Measurements from ENCODE around the gene ARL2. TPM values are rescaled to one million over a fixed set of nuclear protein-coding genes. Genes with fewer than 3 reads are reported as not detected.

ARL2 gene
- total RNA-seq, 2 experiments from 2014 or later = 58.5 to 59.4 TPM

GRCh38 chr11:65035579-65035978 lies 21.6 kb downstream of the ARL2 start:
- ChIA-PET POLR2A (interaction anchor here (1.0 to 2.0 kb wide), 2 partner anchors 9 to 23 kb away, joined by 3 to 4 read pairs; partner anchors contain the start of genes NAALADL1 and SNX15), CTCF (no interaction called here)
- Mint-ChIP-seq H3K27ac (no peak overlapping the region), H3K27me3 (no peaks in the 10 kb centered on the region), H3K9me3 (no peaks in the 10 kb centered on the region), H3K36me3 (ENCODE audit: low read depth) (peaks cover 14% of the 10 kb centered on the region), H3K4me1 (peaks cover 8% of the 10 kb centered on the region), H3K4me3 (no peak overlapping the region)
- no peak for DNase-seq

- no peaks in the 10 kb centered on the region for H3K9me3 Mint-ChIP-seq
- H3K36me3 Mint-ChIP-seq (ENCODE audit: low read depth) = peaks cover 14% of the 10 kb centered on the region
- H3K4me3 Mint-ChIP-seq = no peak overlapping the region
- DNase-seq = no peak
- H3K4me1 Mint-ChIP-seq = peaks cover 15% of the 10 kb centered on the region
- ChIA-PET CTCF (no interaction called here), POLR2A (interaction anchor here (1.2 to 2.0 kb wide), 3 partner anchors 8 to 46 kb away, joined by 3 to 4 read pairs (median 3); partner anchors contain the start of gene SNX15)
- H3K27me3 Mint-ChIP-seq = no peaks in the 10 kb centered on the region
- H3K27ac Mint-ChIP-seq = no peak overlapping the region
These were observed 23.0 kb downstream of the ARL2 start for GRCh38 chr11:65036931-65037330.

- Mint-ChIP-seq H3K4me1 (peaks cover 39% of the 10 kb centered on the region), H3K9me3 (no peaks in the 10 kb centered on the region), H3K4me3 (peak overlapping the region; percentile 90), H3K36me3 (ENCODE audit: low read depth) (peaks cover 36% of the 10 kb centered on the region), H3K27me3 (no peaks in the 10 kb centered on the region), H3K27ac (peak overlapping the region; percentile 97)
- no peak for DNase-seq
- ChIA-PET POLR2A (interaction anchor here (0.6 to 4.8 kb wide), 35 partner anchors 9 to 723 kb away, joined by 3 to 51 read pairs (median 4); partner anchors contain the start of genes ARL2, CDCA5, FAU and MAJIN), CTCF (interaction anchor here (0.7 to 3.6 kb wide), 8 partner anchors 10 to 192 kb away, joined by 3 to 25 read pairs (median 4); partner anchors contain the start of genes ARL2, SNX15 and TM7SF2)
These were observed 26.5 kb downstream of the ARL2 start for GRCh38 chr11:65040520-65040846.

- CTCF ChIA-PET = interaction anchor here (0.7 to 3.6 kb wide), 8 partner anchors 12 to 193 kb away, joined by 3 to 25 read pairs (median 4); partner anchors contain the start of genes ARL2, CDCA5, SNX15 and ZFPL1
- DNase-seq = peak; percentile 95
- Mint-ChIP-seq H3K27me3 (no peaks in the 10 kb centered on the region), H3K36me3 (ENCODE audit: low read depth) (peaks cover 36% of the 10 kb centered on the region), H3K4me3 (peak within 1 kb of the TSS; percentile 91), H3K27ac (peak within 1 kb of the TSS; percentile 97), H3K9me3 (no peaks in the 10 kb centered on the region), H3K4me1 (peaks cover 41% of the 10 kb centered on the region)
- POLR2A ChIA-PET = interaction anchor here (0.7 to 4.8 kb wide), 38 partner anchors 9 to 724 kb away, joined by 3 to 51 read pairs (median 4); partner anchors contain the start of genes ARL2, CDCA5, FAU and MAJIN
These were observed 27.1 kb downstream of the ARL2 start, which contains the start of gene SAC3D1 for GRCh38 chr11:65040847-65041622. SAC3D1 (plus strand) TSS chr11:65041210; CDS start chr11:65041293, 83 bp downstream.

GRCh38 chr11:65042891-65043290 lies 28.9 kb downstream of the ARL2 start:
- H3K4me3 Mint-ChIP-seq = peak overlapping the region; percentile 91
- no peak overlapping the region for H3K27ac Mint-ChIP-seq
- no peaks in the 10 kb centered on the region for H3K27me3 Mint-ChIP-seq
- H3K9me3 Mint-ChIP-seq = no peaks in the 10 kb centered on the region
- peaks cover 37% of the 10 kb centered on the region for H3K36me3 Mint-ChIP-seq (ENCODE audit: low read depth)
- POLR2A ChIA-PET = interaction anchor here (1.0 to 4.8 kb wide), 3 partner anchors 16 to 219 kb away, joined by 4 to 51 read pairs (median 43); partner anchors contain the start of genes CDCA5, POLA2, SNX15 and ZFPL1
- no peak for DNase-seq
- H3K4me1 Mint-ChIP-seq = peaks cover 57% of the 10 kb centered on the region
- CTCF ChIA-PET = interaction anchor here (0.9 kb wide), 1 partner anchor 67 kb away, joined by 3 read pairs; no protein-coding TSS in a partner anchor

- ChIA-PET POLR2A (interaction anchor here (4.8 kb wide), 1 partner anchor 17 kb away, joined by 51 read pairs; the partner anchor contains the start of gene SNX15), CTCF (no interaction called here)
These were observed 30.0 kb downstream of the ARL2 start for GRCh38 chr11:65043881-65044501.

GRCh38 chr11:65045061-65045460 lies 31.1 kb downstream of the ARL2 start:
- H3K27ac Mint-ChIP-seq = no peak overlapping the region
- H3K4me1 Mint-ChIP-seq = peaks cover 53% of the 10 kb centered on the region
- DNase-seq = no peak
- H3K36me3 Mint-ChIP-seq (ENCODE audit: low read depth) = peaks cover 28% of the 10 kb centered on the region
- no peaks in the 10 kb centered on the region for H3K9me3 Mint-ChIP-seq
- POLR2A ChIA-PET = interaction anchor here (0.9 to 1.4 kb wide), 3 partner anchors 16 to 38 kb away, joined by 3 to 4 read pairs (median 4); partner anchors contain the start of gene ARL2
- CTCF ChIA-PET = no interaction called here
- no peaks in the 10 kb centered on the region for H3K27me3 Mint-ChIP-seq
- H3K4me3 Mint-ChIP-seq = no peak overlapping the region

More at GRCh38 chr11:65043881-65044501, 30.0 kb downstream of the ARL2 start:
- Mint-ChIP-seq H3K36me3 (ENCODE audit: low read depth) (peaks cover 31% of the 10 kb centered on the region), H3K9me3 (no peaks in the 10 kb centered on the region), H3K27me3 (no peaks in the 10 kb centered on the region), H3K4me1 (peaks cover 57% of the 10 kb centered on the region), H3K4me3 (no peak overlapping the region), H3K27ac (no peak overlapping the region)
- no peak for DNase-seq

GRCh38 chr11:65045728-65046127 lies 31.8 kb downstream of the ARL2 start:
- Mint-ChIP-seq H3K9me3 (no peaks in the 10 kb centered on the region), H3K36me3 (ENCODE audit: low read depth) (peaks cover 28% of the 10 kb centered on the region), H3K27me3 (no peaks in the 10 kb centered on the region), H3K27ac (peak overlapping the region; percentile 26), H3K4me3 (no peak overlapping the region), H3K4me1 (peaks cover 50% of the 10 kb centered on the region)
- POLR2A ChIA-PET = interaction anchor here (0.9 to 1.4 kb wide), 3 partner anchors 17 to 38 kb away, joined by 3 to 4 read pairs (median 4); partner anchors contain the start of gene ARL2
- DNase-seq = no peak
- CTCF ChIA-PET = interaction anchor here (1.2 kb wide), 1 partner anchor 31 kb away, joined by 3 read pairs; the partner anchor contains the start of gene ARL2

GRCh38 chr11:65047581-65048422 lies 33.8 kb downstream of the ARL2 start:
- Mint-ChIP-seq H3K27me3 (no peaks in the 10 kb centered on the region), H3K27ac (peak overlapping the region; percentile 69), H3K9me3 (no peaks in the 10 kb centered on the region), H3K36me3 (ENCODE audit: low read depth) (peaks cover 22% of the 10 kb centered on the region), H3K4me3 (peak overlapping the region; percentile 77), H3K4me1 (peaks cover 44% of the 10 kb centered on the region)
- ChIA-PET POLR2A (interaction anchor here (1.1 to 1.8 kb wide), 3 partner anchors 30 to 35 kb away, joined by 3 to 5 read pairs (median 4); partner anchors contain the start of gene ARL2), CTCF (interaction anchor here (1.5 kb wide), 1 partner anchor 20 kb away, joined by 3 read pairs; no protein-coding TSS in a partner anchor)
- peak; percentile 28 for DNase-seq

GRCh38 chr11:65051398-65051858 lies 37.5 kb downstream of the ARL2 start:
- CTCF ChIA-PET = no interaction called here
- Mint-ChIP-seq H3K9me3 (no peaks in the 10 kb centered on the region), H3K27ac (no peak overlapping the region), H3K27me3 (no peaks in the 10 kb centered on the region), H3K36me3 (ENCODE audit: low read depth) (peaks cover 4% of the 10 kb centered on the region), H3K4me3 (no peak overlapping the region), H3K4me1 (peaks cover 35% of the 10 kb centered on the region)
- POLR2A ChIA-PET = no interaction called here
- no peak for DNase-seq

GRCh38 chr11:65053827-65054508 lies 40.0 kb downstream of the ARL2 start:
- no peak overlapping the region for H3K4me3 Mint-ChIP-seq
- H3K36me3 Mint-ChIP-seq (ENCODE audit: low read depth) = no peaks in the 10 kb centered on the region
- CTCF ChIA-PET = no interaction called here
- no peaks in the 10 kb centered on the region for H3K9me3 Mint-ChIP-seq
- DNase-seq = no peak
- H3K27ac Mint-ChIP-seq = peak overlapping the region; percentile 59
- H3K4me1 Mint-ChIP-seq = peaks cover 19% of the 10 kb centered on the region
- POLR2A ChIA-PET = interaction anchor here (1.0 to 1.2 kb wide), 2 partner anchors 13 to 29 kb away, joined by 3 to 4 read pairs; partner anchors contain the start of gene SAC3D1
- H3K27me3 Mint-ChIP-seq = no peaks in the 10 kb centered on the region

Data from activated CD4-positive, alpha-beta memory T cell treated with anti-CD3 and anti-CD28 coated beads, Interleukin-2, amount 10 ng/mL, durations not matched to agents 7 days and 5 days (primary cell).